WTC11 (cell line): Measurements from ENCODE around the gene MMP11. TPM values are rescaled to one million over a fixed set of nuclear protein-coding genes. Genes with fewer than 3 reads are reported as not detected.

Experiments
- CREM ChIP-seq: sonication (generic); formaldehyde crosslinking; IDR thresholded peaks from 2 replicates; pipeline ENCODE4 v1.8.1; 2022; ENCODE audit warnings: mild to moderate bottlenecking, missing genetic modification reagents, moderate library complexity
- ESRRA ChIP-seq: sonication (generic); formaldehyde crosslinking; IDR thresholded peaks from 2 replicates; pipeline ENCODE4 v1.8.1; 2022; ENCODE audit warnings: mild to moderate bottlenecking, missing genetic modification reagents, borderline replicate concordance
- ETV6 ChIP-seq: sonication (generic); formaldehyde crosslinking; IDR thresholded peaks from 2 replicates; pipeline ENCODE4 v1.8.1; 2022; ENCODE audit warnings: mild to moderate bottlenecking, missing genetic modification reagents
- FOXK1 ChIP-seq: sonication (generic); formaldehyde crosslinking; IDR thresholded peaks from 2 replicates; pipeline ENCODE4 v1.8.0; 2022; ENCODE audit warnings: mild to moderate bottlenecking, moderate library complexity, missing genetic modification reagents
- GRHL2 ChIP-seq: fragments of 250-450 bp; sonication (Bioruptor Pico); IDR thresholded peaks from 2 replicates; pipeline ENCODE4 v1.8.0; 2022; ENCODE audit warnings: mild to moderate bottlenecking, moderate library complexity; ENCODE audit not compliant: insufficient replicate concordance, severe bottlenecking
- JAZF1 ChIP-seq: fragments of 250-450 bp; sonication (Bioruptor Pico); IDR thresholded peaks from 2 replicates; pipeline ENCODE4 v1.9.0; 2021; ENCODE audit warnings: moderate library complexity, mild to moderate bottlenecking, inconsistent platforms
- MYBL2 ChIP-seq: sonication (generic); formaldehyde crosslinking; IDR thresholded peaks from 2 replicates; pipeline ENCODE4 v1.8.1; 2023; ENCODE audit warnings: mild to moderate bottlenecking, moderate library complexity, missing genetic modification reagents
- NFATC4 ChIP-seq: fragments of 250-450 bp; sonication (Bioruptor Pico); IDR thresholded peaks from 2 replicates; pipeline ENCODE4 v1.9.0; 2021; ENCODE audit warnings: mild to moderate bottlenecking
- RORB ChIP-seq: fragments of 250-450 bp; sonication (Bioruptor Pico); IDR thresholded peaks from 2 replicates; pipeline ENCODE4 v1.9.0; 2021; ENCODE audit warnings: mild to moderate bottlenecking
- SP1 ChIP-seq: sonication (generic); formaldehyde crosslinking; conservative IDR thresholded peaks from 2 replicates; pipeline ENCODE4 v1.8.1; 2022; ENCODE audit warnings: missing genetic modification reagents
- ZNF121 ChIP-seq: sonication (generic); formaldehyde crosslinking; IDR thresholded peaks from 2 replicates; pipeline ENCODE4 v1.8.0; 2023; ENCODE audit warnings: missing genetic modification reagents
- ZNF263 ChIP-seq: sonication (generic); formaldehyde crosslinking; IDR thresholded peaks from 2 replicates; pipeline ENCODE4 v1.8.1; 2022; ENCODE audit warnings: low read depth, mild to moderate bottlenecking, moderate library complexity, missing genetic modification reagents
- ZNF671 ChIP-seq: fragments of 250-450 bp; sonication (Bioruptor Pico); IDR thresholded peaks from 2 replicates; pipeline ENCODE4 v1.8.0; 2021; ENCODE audit warnings: mild to moderate bottlenecking
- total RNA-seq: library from RNA; stranded (reverse); gene quantifications from 3 replicates; pipeline ENCODE4 v1.2.3, GENCODE V29; 2021
- TF ChIP-seq, protein P1 (sequence below): sonication (generic); formaldehyde crosslinking; IDR thresholded peaks from 2 replicates; pipeline ENCODE4 v1.8.1; 2023; ENCODE audit warnings: mild to moderate bottlenecking, missing genetic modification reagents, borderline replicate concordance
- TF ChIP-seq, protein P2 (sequence below): sonication (generic); formaldehyde crosslinking; IDR thresholded peaks from 2 replicates; pipeline ENCODE4 v1.8.0; 2023; ENCODE audit warnings: missing genetic modification reagents
- TF ChIP-seq, protein P3 (sequence below): sonication (generic); formaldehyde crosslinking; IDR thresholded peaks from 2 replicates; pipeline ENCODE4 v1.8.0; 2023; ENCODE audit warnings: missing genetic modification reagents, mild to moderate bottlenecking, borderline replicate concordance
- TF ChIP-seq, protein P4 (sequence below): fragments of 250-450 bp; sonication (Bioruptor Pico); IDR thresholded peaks from 2 replicates; pipeline ENCODE4 v2.1.2; 2022; ENCODE audit warnings: mild to moderate bottlenecking, moderate library complexity
- TF ChIP-seq, protein P5 (sequence below): sonication (generic); formaldehyde crosslinking; IDR thresholded peaks from 2 replicates; pipeline ENCODE4 v1.8.1; 2023; ENCODE audit warnings: mild to moderate bottlenecking, missing genetic modification reagents
- TF ChIP-seq, protein P6 (sequence below): sonication (generic); formaldehyde crosslinking; IDR thresholded peaks from 2 replicates; pipeline ENCODE4 v1.8.1; 2022; ENCODE audit warnings: missing genetic modification reagents, borderline replicate concordance
- TF ChIP-seq, protein P7 (sequence below): sonication (generic); formaldehyde crosslinking; IDR thresholded peaks from 2 replicates; pipeline ENCODE4 v1.8.1; 2023; ENCODE audit warnings: mild to moderate bottlenecking, missing genetic modification reagents, moderate library complexity
- TF ChIP-seq, protein P8 (sequence below): sonication (generic); formaldehyde crosslinking; conservative IDR thresholded peaks from 2 replicates; pipeline ENCODE4 v1.8.1; 2023; ENCODE audit warnings: mild to moderate bottlenecking, low read depth, missing genetic modification reagents, moderate library complexity

Gene MMP11
- total RNA-seq, 1 experiment from 2014 or later, result 16.5 TPM

DNA sequence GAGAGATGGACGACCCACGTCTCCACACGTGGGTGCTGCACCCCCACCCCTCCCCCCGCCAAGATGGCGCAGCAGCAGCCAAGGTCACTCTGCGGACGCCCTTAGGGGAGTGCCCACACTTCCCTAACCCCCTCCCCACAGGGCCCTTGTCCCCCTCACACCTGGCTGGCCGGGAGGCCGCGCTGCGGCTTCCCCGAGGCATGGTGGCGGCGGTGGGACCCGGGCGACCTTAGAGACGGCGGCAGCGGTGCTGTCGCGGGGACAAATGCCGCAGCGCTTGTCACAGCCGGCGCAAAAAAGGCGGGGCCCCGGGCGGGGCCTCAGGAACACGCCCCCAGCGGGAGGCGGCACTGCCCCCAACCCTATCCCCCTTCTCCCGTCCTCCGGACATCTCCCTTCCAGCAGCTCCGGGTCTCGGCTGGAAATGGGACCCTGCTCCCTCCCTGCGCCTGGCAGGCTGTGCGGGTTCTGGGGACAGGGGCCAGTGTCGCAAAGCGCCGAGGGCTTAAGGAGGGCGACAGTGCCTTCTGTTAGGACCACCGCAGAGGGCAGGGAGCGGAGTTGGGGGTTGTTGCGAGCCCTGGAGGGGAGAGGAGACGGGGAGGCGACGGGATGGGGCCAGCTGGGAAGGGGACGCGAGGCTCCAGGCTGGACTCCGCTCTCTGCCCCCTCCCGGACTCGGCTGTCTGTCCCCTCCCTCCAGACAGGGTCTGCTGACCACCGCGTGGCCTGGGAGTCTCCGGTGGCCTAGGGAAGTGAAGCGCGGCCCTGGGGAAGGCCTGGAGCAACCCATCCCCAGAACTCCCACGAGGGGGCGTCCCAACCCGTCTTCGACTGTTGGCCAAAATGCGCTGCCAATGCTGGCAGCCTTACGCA, 4.7 kb upstream of the MMP11 start, which contains the start of gene CHCHD10 (continued):
- TF ChIP-seq JAZF1 (CRISPR knock-in tag), result no peak
- TF ChIP-seq, protein P1, sequence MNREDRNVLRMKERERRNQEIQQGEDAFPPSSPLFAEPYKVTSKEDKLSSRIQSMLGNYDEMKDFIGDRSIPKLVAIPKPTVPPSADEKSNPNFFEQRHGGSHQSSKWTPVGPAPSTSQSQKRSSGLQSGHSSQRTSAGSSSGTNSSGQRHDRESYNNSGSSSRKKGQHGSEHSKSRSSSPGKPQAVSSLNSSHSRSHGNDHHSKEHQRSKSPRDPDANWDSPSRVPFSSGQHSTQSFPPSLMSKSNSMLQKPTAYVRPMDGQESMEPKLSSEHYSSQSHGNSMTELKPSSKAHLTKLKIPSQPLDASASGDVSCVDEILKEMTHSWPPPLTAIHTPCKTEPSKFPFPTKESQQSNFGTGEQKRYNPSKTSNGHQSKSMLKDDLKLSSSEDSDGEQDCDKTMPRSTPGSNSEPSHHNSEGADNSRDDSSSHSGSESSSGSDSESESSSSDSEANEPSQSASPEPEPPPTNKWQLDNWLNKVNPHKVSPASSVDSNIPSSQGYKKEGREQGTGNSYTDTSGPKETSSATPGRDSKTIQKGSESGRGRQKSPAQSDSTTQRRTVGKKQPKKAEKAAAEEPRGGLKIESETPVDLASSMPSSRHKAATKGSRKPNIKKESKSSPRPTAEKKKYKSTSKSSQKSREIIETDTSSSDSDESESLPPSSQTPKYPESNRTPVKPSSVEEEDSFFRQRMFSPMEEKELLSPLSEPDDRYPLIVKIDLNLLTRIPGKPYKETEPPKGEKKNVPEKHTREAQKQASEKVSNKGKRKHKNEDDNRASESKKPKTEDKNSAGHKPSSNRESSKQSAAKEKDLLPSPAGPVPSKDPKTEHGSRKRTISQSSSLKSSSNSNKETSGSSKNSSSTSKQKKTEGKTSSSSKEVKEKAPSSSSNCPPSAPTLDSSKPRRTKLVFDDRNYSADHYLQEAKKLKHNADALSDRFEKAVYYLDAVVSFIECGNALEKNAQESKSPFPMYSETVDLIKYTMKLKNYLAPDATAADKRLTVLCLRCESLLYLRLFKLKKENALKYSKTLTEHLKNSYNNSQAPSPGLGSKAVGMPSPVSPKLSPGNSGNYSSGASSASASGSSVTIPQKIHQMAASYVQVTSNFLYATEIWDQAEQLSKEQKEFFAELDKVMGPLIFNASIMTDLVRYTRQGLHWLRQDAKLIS, result no peak
- TF ChIP-seq ETV6, result no peak; the same call in none of the 2 replicates
- TF ChIP-seq, protein P2, sequence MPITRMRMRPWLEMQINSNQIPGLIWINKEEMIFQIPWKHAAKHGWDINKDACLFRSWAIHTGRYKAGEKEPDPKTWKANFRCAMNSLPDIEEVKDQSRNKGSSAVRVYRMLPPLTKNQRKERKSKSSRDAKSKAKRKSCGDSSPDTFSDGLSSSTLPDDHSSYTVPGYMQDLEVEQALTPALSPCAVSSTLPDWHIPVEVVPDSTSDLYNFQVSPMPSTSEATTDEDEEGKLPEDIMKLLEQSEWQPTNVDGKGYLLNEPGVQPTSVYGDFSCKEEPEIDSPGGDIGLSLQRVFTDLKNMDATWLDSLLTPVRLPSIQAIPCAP (CRISPR knock-in tag), result peak; percentile 64
- TF ChIP-seq MYBL2 (CRISPR knock-in tag), result peak; percentile 45; the same call in 1 of the 2 replicates
- peak; percentile 67 for TF ChIP-seq SP1 (CRISPR knock-in tag)
- no peak for TF ChIP-seq ZNF671 (CRISPR knock-in tag)
- no peak for TF ChIP-seq ZNF121 (CRISPR knock-in tag)
- TF ChIP-seq FOXK1 (CRISPR knock-in tag), result no peak
- TF ChIP-seq, protein P3, sequence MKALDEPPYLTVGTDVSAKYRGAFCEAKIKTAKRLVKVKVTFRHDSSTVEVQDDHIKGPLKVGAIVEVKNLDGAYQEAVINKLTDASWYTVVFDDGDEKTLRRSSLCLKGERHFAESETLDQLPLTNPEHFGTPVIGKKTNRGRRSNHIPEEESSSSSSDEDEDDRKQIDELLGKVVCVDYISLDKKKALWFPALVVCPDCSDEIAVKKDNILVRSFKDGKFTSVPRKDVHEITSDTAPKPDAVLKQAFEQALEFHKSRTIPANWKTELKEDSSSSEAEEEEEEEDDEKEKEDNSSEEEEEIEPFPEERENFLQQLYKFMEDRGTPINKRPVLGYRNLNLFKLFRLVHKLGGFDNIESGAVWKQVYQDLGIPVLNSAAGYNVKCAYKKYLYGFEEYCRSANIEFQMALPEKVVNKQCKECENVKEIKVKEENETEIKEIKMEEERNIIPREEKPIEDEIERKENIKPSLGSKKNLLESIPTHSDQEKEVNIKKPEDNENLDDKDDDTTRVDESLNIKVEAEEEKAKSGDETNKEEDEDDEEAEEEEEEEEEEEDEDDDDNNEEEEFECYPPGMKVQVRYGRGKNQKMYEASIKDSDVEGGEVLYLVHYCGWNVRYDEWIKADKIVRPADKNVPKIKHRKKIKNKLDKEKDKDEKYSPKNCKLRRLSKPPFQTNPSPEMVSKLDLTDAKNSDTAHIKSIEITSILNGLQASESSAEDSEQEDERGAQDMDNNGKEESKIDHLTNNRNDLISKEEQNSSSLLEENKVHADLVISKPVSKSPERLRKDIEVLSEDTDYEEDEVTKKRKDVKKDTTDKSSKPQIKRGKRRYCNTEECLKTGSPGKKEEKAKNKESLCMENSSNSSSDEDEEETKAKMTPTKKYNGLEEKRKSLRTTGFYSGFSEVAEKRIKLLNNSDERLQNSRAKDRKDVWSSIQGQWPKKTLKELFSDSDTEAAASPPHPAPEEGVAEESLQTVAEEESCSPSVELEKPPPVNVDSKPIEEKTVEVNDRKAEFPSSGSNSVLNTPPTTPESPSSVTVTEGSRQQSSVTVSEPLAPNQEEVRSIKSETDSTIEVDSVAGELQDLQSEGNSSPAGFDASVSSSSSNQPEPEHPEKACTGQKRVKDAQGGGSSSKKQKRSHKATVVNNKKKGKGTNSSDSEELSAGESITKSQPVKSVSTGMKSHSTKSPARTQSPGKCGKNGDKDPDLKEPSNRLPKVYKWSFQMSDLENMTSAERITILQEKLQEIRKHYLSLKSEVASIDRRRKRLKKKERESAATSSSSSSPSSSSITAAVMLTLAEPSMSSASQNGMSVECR (CRISPR knock-in tag), result no peak
- no peak for TF ChIP-seq RORB
- TF ChIP-seq, protein P4, sequence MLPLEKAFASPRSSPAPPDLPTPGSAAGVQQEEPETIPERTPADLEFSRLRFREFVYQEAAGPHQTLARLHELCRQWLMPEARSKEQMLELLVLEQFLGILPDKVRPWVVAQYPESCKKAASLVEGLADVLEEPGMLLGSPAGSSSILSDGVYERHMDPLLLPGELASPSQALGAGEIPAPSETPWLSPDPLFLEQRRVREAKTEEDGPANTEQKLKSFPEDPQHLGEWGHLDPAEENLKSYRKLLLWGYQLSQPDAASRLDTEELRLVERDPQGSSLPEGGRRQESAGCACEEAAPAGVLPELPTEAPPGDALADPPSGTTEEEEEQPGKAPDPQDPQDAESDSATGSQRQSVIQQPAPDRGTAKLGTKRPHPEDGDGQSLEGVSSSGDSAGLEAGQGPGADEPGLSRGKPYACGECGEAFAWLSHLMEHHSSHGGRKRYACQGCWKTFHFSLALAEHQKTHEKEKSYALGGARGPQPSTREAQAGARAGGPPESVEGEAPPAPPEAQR (CRISPR knock-in tag), result no peak
- TF ChIP-seq ESRRA (CRISPR knock-in tag), result peak; percentile 96
- no peak for TF ChIP-seq ZNF263
- TF ChIP-seq GRHL2 (CRISPR knock-in tag), result no peak
- TF ChIP-seq CREM (CRISPR knock-in tag), result 0 out of 2 replicates have a peak, but pooled peaks have one; percentile 16
- TF ChIP-seq, protein P5, sequence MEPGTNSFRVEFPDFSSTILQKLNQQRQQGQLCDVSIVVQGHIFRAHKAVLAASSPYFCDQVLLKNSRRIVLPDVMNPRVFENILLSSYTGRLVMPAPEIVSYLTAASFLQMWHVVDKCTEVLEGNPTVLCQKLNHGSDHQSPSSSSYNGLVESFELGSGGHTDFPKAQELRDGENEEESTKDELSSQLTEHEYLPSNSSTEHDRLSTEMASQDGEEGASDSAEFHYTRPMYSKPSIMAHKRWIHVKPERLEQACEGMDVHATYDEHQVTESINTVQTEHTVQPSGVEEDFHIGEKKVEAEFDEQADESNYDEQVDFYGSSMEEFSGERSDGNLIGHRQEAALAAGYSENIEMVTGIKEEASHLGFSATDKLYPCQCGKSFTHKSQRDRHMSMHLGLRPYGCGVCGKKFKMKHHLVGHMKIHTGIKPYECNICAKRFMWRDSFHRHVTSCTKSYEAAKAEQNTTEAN (CRISPR knock-in tag), result no peak
- TF ChIP-seq NFATC4 (CRISPR knock-in tag), result no peak
- TF ChIP-seq, protein P6, sequence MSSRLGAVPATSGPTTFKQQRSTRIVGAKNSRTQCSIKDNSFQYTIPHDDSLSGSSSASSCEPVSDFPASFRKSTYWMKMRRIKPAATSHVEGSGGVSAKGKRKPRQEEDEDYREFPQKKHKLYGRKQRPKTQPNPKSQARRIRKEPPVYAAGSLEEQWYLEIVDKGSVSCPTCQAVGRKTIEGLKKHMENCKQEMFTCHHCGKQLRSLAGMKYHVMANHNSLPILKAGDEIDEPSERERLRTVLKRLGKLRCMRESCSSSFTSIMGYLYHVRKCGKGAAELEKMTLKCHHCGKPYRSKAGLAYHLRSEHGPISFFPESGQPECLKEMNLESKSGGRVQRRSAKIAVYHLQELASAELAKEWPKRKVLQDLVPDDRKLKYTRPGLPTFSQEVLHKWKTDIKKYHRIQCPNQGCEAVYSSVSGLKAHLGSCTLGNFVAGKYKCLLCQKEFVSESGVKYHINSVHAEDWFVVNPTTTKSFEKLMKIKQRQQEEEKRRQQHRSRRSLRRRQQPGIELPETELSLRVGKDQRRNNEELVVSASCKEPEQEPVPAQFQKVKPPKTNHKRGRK (CRISPR knock-in tag), result no peak
- TF ChIP-seq, protein P7, sequence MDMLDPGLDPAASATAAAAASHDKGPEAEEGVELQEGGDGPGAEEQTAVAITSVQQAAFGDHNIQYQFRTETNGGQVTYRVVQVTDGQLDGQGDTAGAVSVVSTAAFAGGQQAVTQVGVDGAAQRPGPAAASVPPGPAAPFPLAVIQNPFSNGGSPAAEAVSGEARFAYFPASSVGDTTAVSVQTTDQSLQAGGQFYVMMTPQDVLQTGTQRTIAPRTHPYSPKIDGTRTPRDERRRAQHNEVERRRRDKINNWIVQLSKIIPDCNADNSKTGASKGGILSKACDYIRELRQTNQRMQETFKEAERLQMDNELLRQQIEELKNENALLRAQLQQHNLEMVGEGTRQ (CRISPR knock-in tag), result peak; percentile 37; the same call in 1 of the 2 replicates
- TF ChIP-seq, protein P8, sequence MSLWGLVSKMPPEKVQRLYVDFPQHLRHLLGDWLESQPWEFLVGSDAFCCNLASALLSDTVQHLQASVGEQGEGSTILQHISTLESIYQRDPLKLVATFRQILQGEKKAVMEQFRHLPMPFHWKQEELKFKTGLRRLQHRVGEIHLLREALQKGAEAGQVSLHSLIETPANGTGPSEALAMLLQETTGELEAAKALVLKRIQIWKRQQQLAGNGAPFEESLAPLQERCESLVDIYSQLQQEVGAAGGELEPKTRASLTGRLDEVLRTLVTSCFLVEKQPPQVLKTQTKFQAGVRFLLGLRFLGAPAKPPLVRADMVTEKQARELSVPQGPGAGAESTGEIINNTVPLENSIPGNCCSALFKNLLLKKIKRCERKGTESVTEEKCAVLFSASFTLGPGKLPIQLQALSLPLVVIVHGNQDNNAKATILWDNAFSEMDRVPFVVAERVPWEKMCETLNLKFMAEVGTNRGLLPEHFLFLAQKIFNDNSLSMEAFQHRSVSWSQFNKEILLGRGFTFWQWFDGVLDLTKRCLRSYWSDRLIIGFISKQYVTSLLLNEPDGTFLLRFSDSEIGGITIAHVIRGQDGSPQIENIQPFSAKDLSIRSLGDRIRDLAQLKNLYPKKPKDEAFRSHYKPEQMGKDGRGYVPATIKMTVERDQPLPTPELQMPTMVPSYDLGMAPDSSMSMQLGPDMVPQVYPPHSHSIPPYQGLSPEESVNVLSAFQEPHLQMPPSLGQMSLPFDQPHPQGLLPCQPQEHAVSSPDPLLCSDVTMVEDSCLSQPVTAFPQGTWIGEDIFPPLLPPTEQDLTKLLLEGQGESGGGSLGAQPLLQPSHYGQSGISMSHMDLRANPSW, result no peak
